VCaP (cell line): ENCODE measurements around the gene PACRG.

Experiments
- H3K27ac ChIP-seq: fragments of 450-650 bp; 2 replicates; pipeline ENCODE4 v1.5.1; 2017
- CTCF ChIP-seq: fragments of 450-650 bp; conservative IDR thresholded peaks from 2 replicates; pipeline ENCODE4 v1.5.1; 2017; ENCODE audit warnings: mild to moderate bottlenecking, moderate library complexity

The PACRG gene

GRCh38 chr6:162721404-162721687, 6.4 kb upstream of the PACRG start:
- no peak overlapping the region for H3K27ac ChIP-seq
- no peak for TF ChIP-seq CTCF

GRCh38 chr6:162722226-162722625, 5.5 kb upstream of the PACRG start:
- TF ChIP-seq CTCF: no peak
- H3K27ac ChIP-seq: no peak overlapping the region

GRCh38 chr6:162722633-162723032, 5.1 kb upstream of the PACRG start:
- no peak for TF ChIP-seq CTCF
- no peak overlapping the region for H3K27ac ChIP-seq

- peak overlapping the region; percentile 68; the same call in 1 of the 2 replicates for H3K27ac ChIP-seq
- TF ChIP-seq CTCF: no peak
Observed at GRCh38 chr6:162726947-162727321, 840 bp upstream of the PACRG start.

- no peak for TF ChIP-seq CTCF
- no peak overlapping the region for H3K27ac ChIP-seq
Observed at GRCh38 chr6:162728197-162728596, 423 bp downstream of the PACRG start.

GRCh38 chr6:162728706-162729105, 932 bp downstream of the PACRG start:
- no peak for TF ChIP-seq CTCF
- no peak overlapping the region for H3K27ac ChIP-seq

- TF ChIP-seq CTCF: no peak
- H3K27ac ChIP-seq: no peak overlapping the region
Observed at GRCh38 chr6:162730502-162730901, 2.7 kb downstream of the PACRG start.

GRCh38 chr6:162733489-162733888, 5.7 kb downstream of the PACRG start:
- H3K27ac ChIP-seq: no peak overlapping the region
- TF ChIP-seq CTCF: no peak
